Measurements from ENCODE around the gene COPG1.

DNA sequence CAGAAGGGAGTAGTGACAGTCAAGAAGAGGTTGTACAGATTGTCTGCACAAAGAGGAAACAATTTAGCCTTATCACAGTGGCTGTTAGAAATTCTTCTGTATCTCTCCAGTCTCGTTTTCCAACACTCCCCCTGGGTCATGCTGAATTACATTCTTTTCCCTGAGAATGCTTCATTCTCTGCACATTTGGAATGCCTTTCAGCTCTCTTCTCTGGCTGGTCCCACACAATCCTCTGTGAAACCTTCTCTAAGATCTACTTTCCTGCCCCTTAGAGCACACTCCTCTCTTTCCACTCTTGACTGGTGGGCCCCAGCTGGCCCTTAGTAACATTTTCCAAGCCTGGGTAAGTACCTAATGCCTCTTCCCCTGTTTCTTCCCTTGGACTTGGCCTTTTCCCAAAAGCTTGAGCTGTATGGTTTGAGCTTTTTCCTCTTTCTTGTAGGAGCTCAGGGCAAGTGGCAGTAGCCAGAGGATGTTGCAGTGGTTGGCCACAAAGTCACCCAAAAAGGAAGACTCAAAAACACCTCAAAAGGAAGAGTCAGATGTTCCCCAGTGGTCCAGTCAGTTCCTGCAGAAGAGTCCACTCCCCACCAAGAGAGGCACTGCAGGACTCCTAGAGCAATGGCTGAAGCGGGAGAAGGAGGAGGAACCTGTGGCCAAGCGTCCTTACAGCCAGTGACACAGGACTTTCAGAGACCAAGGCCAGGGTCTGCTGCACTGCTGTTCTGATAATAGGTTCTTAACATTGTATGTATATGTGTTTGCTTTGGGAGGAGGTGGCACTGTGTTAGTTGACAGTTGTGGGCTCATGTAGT lies 54.9 kb downstream of the COPG1 start:
- no peak for TF ChIP-seq ZNF384 (IDR thresholded peaks at IDR 0.05)
- no peak for TF ChIP-seq SUZ12 (IDR thresholded peaks at IDR 0.05)
